ENCODE results near the gene CDH16.

The CDH16 gene

GRCh38 chr16:66924527-66925321, 6.0 kb upstream of the CDH16 start:
- DNase-seq (ENCODE audit: low spot score) = peak; percentile 87
- in situ Hi-C loops (cut with MboI; ENCODE audit: low sequenced_read_pairs, unreplicated experiment) = no loop called here
- peak; percentile 64 for TF ChIP-seq CTCF (IDR thresholded peaks at IDR 0.05; ENCODE audit: borderline replicate concordance, control extremely low read depth, extremely low read depth, insufficient read depth, missing control alignments)

GRCh38 chr16:66923866-66924265, 5.2 kb upstream of the CDH16 start:
- in situ Hi-C loops (cut with MboI; ENCODE audit: low sequenced_read_pairs, unreplicated experiment) = no loop called here
- DNase-seq (ENCODE audit: low spot score) = no peak
- TF ChIP-seq CTCF (IDR thresholded peaks at IDR 0.05; ENCODE audit: borderline replicate concordance, control extremely low read depth, extremely low read depth, insufficient read depth, missing control alignments) = no peak

GRCh38 chr16:66923247-66923731, 4.6 kb upstream of the CDH16 start:
- TF ChIP-seq CTCF (IDR thresholded peaks at IDR 0.05; ENCODE audit: borderline replicate concordance, control extremely low read depth, extremely low read depth, insufficient read depth, missing control alignments) = no peak
- DNase-seq (ENCODE audit: low spot score) = no peak

GRCh38 chr16:66921729-66922450, 3.2 kb upstream of the CDH16 start:
- no peak for DNase-seq (ENCODE audit: low spot score)

More at GRCh38 chr16:66923247-66923731, 4.6 kb upstream of the CDH16 start:
- in situ Hi-C loops (cut with MboI; ENCODE audit: low sequenced_read_pairs, unreplicated experiment) = no loop called here

GRCh38 chr16:66920924-66921680, 2.4 kb upstream of the CDH16 start:
- DNase-seq (ENCODE audit: low spot score) = no peak
- TF ChIP-seq CTCF (IDR thresholded peaks at IDR 0.05; ENCODE audit: borderline replicate concordance, control extremely low read depth, extremely low read depth, insufficient read depth, missing control alignments) = no peak
- in situ Hi-C loops (cut with MboI; ENCODE audit: low sequenced_read_pairs, unreplicated experiment) = no loop called here

More at GRCh38 chr16:66921729-66922450, 3.2 kb upstream of the CDH16 start:
- in situ Hi-C loops (cut with MboI; ENCODE audit: low sequenced_read_pairs, unreplicated experiment) = no loop called here
- TF ChIP-seq CTCF (IDR thresholded peaks at IDR 0.05; ENCODE audit: borderline replicate concordance, control extremely low read depth, extremely low read depth, insufficient read depth, missing control alignments) = no peak

- in situ Hi-C loops (cut with MboI; ENCODE audit: low sequenced_read_pairs, unreplicated experiment) = no loop called here
- no peak for DNase-seq (ENCODE audit: low spot score)
- TF ChIP-seq CTCF (IDR thresholded peaks at IDR 0.05; ENCODE audit: borderline replicate concordance, control extremely low read depth, extremely low read depth, insufficient read depth, missing control alignments) = no peak
Observed at GRCh38 chr16:66920299-66920590, 1.6 kb upstream of the CDH16 start.

Measured in GM13976 (cell line).